OCI-LY7 (cell line): ENCODE data around the gene TFEB. TPM values are rescaled to one million over a fixed set of nuclear protein-coding genes. Genes with fewer than 3 reads are reported as not detected.

Experiments used
- BruUV-seq: library from RNA; stranded (reverse); fragments of 400-500 nt; replicated peaks from 2 replicates; lab custom pipeline; 2021; lab: Mats Ljungman, UMichigan
- CTCF ChIA-PET: fragments of 300-600 bp; sonication (Branson Sonifier 250); formaldehyde crosslinking; loops from one replicate; lab custom pipeline; 2022; ENCODE audit warnings: antibody characterized with exemption; ENCODE audit not compliant: unreplicated experiment; lab: Charles Lee
- POLR2A ChIA-PET: fragments of 300-600 bp; sonication (Branson Sonifier 250); formaldehyde crosslinking; loops from one replicate; lab custom pipeline; 2022; ENCODE audit warnings: antibody characterized with exemption; lab: Charles Lee
- DNase-seq: peaks from one replicate; pipeline ENCODE4 v3.0.0-alpha.2; 2015; ENCODE audit warnings: low spot score
- H2AFZ ChIP-seq: fragments of 200-600 bp; sonication (generic), shearing (Covaris generic); 2 replicates; pipeline ENCODE4 v1.6.1; 2014; ENCODE audit warnings: mild to moderate bottlenecking, antibody characterized with exemption, low read length, moderate library complexity
- H3K27ac ChIP-seq: fragments of 200-600 bp; sonication (generic); 2 replicates; pipeline ENCODE4 v1.5.1; 2014; ENCODE audit warnings: mixed run types, low read depth, mild to moderate bottlenecking, moderate library complexity, low read length, inconsistent platforms; ENCODE audit not compliant: poor library complexity, severe bottlenecking
- H3K36me3 ChIP-seq: fragments of 200-600 bp; sonication (generic); 2 replicates; pipeline ENCODE4 v1.6.1; 2014; ENCODE audit warnings: mild to moderate bottlenecking, antibody characterized with exemption, low read length, moderate library complexity, mixed read lengths; ENCODE audit not compliant: insufficient read depth
- H3K4me1 ChIP-seq: fragments of 200-600 bp; sonication (generic); 2 replicates; pipeline ENCODE4 v1.5.1; 2014; ENCODE audit warnings: mild to moderate bottlenecking, low read length; ENCODE audit not compliant: insufficient read depth, poor library complexity, severe bottlenecking
- H3K4me2 ChIP-seq: fragments of 200-600 bp; sonication (generic); 2 replicates; pipeline ENCODE4 v1.6.1; 2014; ENCODE audit warnings: mild to moderate bottlenecking, low read length
- H3K4me3 ChIP-seq: fragments of 200-600 bp; sonication (generic); 2 replicates; pipeline ENCODE4 v1.5.1; 2014; ENCODE audit warnings: mild to moderate bottlenecking, low read depth, low read length; ENCODE audit not compliant: poor library complexity, severe bottlenecking
- H3K79me2 ChIP-seq: fragments of 200-600 bp; sonication (generic); 2 replicates; pipeline ENCODE4 v1.6.1; 2016; ENCODE audit warnings: low read depth, mild to moderate bottlenecking, low read length, moderate library complexity, mixed read lengths; ENCODE audit not compliant: insufficient read depth
- H3K9me2 ChIP-seq: fragments of 200-600 bp; sonication (generic); 2 replicates; pipeline ENCODE4 v1.6.1; 2016; ENCODE audit warnings: mild to moderate bottlenecking, low read length, mixed read lengths; ENCODE audit not compliant: insufficient read depth
- H3K9me3 ChIP-seq: fragments of 200-600 bp; sonication (generic); 2 replicates; pipeline ENCODE4 v1.6.1; 2014; ENCODE audit warnings: mild to moderate bottlenecking, mixed run types, low read length, mixed read lengths
- H4K20me1 ChIP-seq: fragments of 200-600 bp; sonication (generic); 2 replicates; pipeline ENCODE4 v1.6.1; 2014; ENCODE audit warnings: mild to moderate bottlenecking, antibody characterized with exemption, low read length, moderate library complexity, mixed read lengths; ENCODE audit not compliant: insufficient read depth
- EZH2phosphoT487 ChIP-seq: fragments of 200-600 bp; sonication (generic); IDR thresholded peaks from 2 replicates; pipeline ENCODE4 v1.6.1; 2018; ENCODE audit warnings: low read depth, borderline replicate concordance, mild to moderate bottlenecking, mixed run types, antibody characterized with exemption, low read length, moderate library complexity, mixed read lengths
- intact Hi-C: fragments of 100-400 bp; cut with micrococcal nuclease; formaldehyde crosslinking; loops from one replicate; pipeline ENCODE4 v1.10.0; 2022; ENCODE audit not compliant: unreplicated experiment
- total RNA-seq, 2 experiments: library from RNA; depleted of rRNA in 1 of 2; stranded (reverse); fragments of >200 nt in 1 of 2; shearing (Covaris generic) in 1 of 2; gene quantifications; 2 replicates each; pipeline ENCODE4 v1.2.3, GENCODE V29; 2014 to 2022
- TF ChIP-seq, protein P1 (sequence below): fragments of 200-600 bp; sonication (generic); conservative IDR thresholded peaks from 2 replicates; pipeline ENCODE4 v1.5.1; 2014; ENCODE audit warnings: mild to moderate bottlenecking, antibody characterized with exemption, low read length, moderate library complexity, mixed read lengths

The TFEB gene
- total RNA-seq, 2 experiments from 2014 or later: 36.8 to 60.0 TPM

DNA sequence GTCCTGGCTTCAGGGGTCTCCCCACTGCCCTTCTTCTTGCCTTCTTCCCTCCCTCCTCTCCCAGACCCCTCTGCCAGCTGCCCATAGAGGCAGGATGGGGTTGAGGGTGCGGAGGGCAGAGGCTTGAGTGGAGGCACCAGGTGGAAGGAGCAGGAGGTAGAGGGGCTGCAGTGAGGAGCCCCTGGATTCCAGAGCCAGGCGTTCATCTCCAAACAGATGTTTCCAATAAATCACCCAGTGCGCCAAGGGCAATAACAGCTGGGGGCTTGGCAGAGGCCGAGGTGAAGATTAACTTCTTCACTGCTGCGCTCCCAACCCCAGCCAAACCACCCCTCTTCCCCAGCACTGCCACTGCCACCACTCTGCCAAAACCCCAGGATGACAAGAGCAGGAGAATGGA, 86.5 kb downstream of the TFEB start:
- H3K4me2 ChIP-seq: no peak overlapping the region
- H3K9me3 ChIP-seq: no peaks in the 10 kb centered on the region
- H3K27ac ChIP-seq: no peak overlapping the region
- no peaks in the 10 kb centered on the region for H4K20me1 ChIP-seq
- H2AFZ ChIP-seq: no peak overlapping the region
- H3K79me2 ChIP-seq: no peaks in the 10 kb centered on the region
- BruUV-seq: no TSS peak
- intact Hi-C loops: no loop called here
- TF ChIP-seq EZH2phosphoT487: no peak
- TF ChIP-seq, protein P1, sequence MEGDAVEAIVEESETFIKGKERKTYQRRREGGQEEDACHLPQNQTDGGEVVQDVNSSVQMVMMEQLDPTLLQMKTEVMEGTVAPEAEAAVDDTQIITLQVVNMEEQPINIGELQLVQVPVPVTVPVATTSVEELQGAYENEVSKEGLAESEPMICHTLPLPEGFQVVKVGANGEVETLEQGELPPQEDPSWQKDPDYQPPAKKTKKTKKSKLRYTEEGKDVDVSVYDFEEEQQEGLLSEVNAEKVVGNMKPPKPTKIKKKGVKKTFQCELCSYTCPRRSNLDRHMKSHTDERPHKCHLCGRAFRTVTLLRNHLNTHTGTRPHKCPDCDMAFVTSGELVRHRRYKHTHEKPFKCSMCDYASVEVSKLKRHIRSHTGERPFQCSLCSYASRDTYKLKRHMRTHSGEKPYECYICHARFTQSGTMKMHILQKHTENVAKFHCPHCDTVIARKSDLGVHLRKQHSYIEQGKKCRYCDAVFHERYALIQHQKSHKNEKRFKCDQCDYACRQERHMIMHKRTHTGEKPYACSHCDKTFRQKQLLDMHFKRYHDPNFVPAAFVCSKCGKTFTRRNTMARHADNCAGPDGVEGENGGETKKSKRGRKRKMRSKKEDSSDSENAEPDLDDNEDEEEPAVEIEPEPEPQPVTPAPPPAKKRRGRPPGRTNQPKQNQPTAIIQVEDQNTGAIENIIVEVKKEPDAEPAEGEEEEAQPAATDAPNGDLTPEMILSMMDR: no peak
- ChIA-PET POLR2A (no interaction called here), CTCF (no interaction called here)
- no peaks in the 10 kb centered on the region for H3K36me3 ChIP-seq
- no peaks in the 10 kb centered on the region for H3K4me1 ChIP-seq
- no peak overlapping the region for H3K4me3 ChIP-seq
- no peaks in the 10 kb centered on the region for H3K9me2 ChIP-seq
- DNase-seq: no peak

DNA sequence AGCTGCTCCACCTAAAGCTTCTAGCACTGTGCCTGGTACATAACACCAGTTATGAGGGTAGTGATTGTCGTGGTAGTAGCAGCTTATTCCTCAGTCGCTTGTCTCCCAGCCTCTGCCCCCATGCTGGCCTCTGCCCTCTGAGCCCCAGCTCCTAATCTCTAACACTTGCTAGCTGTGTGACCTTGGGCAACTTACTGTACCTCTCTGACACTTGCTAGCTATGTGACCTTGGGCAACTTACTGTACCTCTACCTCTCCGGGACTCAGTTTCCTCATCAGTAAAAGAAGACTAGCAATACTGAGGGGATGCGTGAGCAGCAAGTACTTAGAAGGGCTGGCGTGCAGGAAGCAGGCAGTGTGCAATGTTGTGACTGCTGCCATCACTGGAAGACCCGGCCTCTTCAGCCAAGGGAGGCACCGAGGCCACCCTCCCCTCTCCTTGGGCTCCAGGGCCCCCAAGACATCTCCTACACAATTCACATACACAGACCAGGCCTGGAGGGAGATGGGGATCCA, 87.3 kb downstream of the TFEB start:
- ChIA-PET CTCF (interaction anchor here (0.6 kb wide), 1 partner anchor 223 kb away, joined by 5 read pairs; no protein-coding TSS in a partner anchor), POLR2A (interaction anchor here (0.6 kb wide), 1 partner anchor 82 kb away, joined by 3 read pairs; no protein-coding TSS in a partner anchor)
- Histone ChIP-seq H3K9me3 (no peaks in the 10 kb centered on the region), H2AFZ (no peak overlapping the region), H3K4me2 (no peak overlapping the region), H3K27ac (no peak overlapping the region), H3K9me2 (no peaks in the 10 kb centered on the region), H4K20me1 (no peaks in the 10 kb centered on the region), H3K4me1 (no peaks in the 10 kb centered on the region), H3K79me2 (no peaks in the 10 kb centered on the region), H3K4me3 (no peak overlapping the region), H3K36me3 (no peaks in the 10 kb centered on the region)
- TF ChIP-seq EZH2phosphoT487: no peak
- TF ChIP-seq, protein P1: no peak
- intact Hi-C loops: no loop called here
- no TSS peak for BruUV-seq
- DNase-seq: no peak

DNA sequence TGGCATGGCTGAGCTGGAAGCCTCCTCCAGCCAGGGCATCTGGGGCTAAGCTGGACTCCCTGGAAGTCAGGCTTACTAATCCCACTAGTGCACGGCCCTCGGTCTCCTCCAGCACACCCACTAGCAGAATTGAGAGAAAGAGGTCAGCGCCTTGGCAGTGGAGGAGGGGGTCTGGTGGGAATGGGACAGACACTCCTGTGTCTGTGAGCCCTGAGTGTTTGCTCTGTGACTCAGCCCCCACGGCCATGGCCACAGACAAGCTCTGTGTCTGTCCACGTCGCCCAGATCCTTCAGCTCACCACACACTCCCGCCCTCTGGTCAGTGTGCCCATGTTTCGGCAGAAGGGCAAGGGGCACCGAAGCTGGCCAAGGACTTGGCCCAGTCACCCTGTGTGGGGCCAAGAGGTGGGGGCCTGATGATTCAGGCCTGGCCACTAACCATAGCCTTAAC, 88.3 kb downstream of the TFEB start:
- no peak for DNase-seq
- intact Hi-C loops: no loop called here
- Histone ChIP-seq H3K9me3 (no peaks in the 10 kb centered on the region), H3K36me3 (no peaks in the 10 kb centered on the region), H3K27ac (no peak overlapping the region), H3K79me2 (no peaks in the 10 kb centered on the region), H2AFZ (no peak overlapping the region), H3K4me1 (no peaks in the 10 kb centered on the region), H3K4me2 (no peak overlapping the region), H3K9me2 (no peaks in the 10 kb centered on the region), H3K4me3 (no peak overlapping the region), H4K20me1 (no peaks in the 10 kb centered on the region)
- no TSS peak for BruUV-seq
- TF ChIP-seq EZH2phosphoT487: no peak
- TF ChIP-seq, protein P1: no peak
- ChIA-PET CTCF (no interaction called here), POLR2A (no interaction called here)
